Cerebellar cortex (tissue), 1 donor: ENCODE data around the gene SCAND1.

Experiments
- DNase-seq: peaks from one replicate; pipeline ENCODE4 v3.0.0-alpha.2; 2015; ENCODE audit warnings: low spot score

Gene SCAND1

DNA sequence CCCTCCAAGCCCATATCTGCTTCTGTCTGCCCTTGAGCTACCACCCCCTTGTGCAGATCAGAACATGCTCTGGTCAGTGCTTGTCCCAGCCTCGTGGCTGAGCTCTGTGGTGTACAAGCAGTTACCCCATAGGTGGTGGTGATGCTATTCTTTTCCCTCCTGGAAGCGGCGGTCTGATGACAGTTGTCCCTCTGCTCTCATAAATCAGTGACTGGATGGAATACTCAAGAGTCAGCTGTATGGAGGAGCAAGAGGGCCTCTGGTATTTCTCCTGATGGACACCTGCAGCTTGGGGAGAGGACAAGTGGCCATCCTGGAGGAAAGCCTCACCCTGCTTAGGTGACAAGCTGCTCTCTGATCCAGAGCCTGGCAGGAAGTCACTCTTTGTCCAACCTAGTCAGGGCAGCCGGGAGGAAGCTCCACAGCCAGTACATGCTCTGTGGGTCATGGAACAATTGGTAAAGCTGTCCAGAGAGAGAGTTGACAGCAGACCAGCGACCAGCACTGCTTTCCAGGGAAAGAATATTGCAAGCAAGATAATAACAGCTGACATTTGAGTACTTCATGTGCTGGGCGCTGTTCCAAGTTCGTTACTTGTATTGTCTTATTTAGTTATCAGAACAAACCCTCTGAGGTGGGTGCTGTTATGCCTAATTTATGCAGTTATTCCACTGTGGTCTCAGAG, 47.1 kb downstream of the SCAND1 start:
- no peak for DNase-seq

GRCh38 chr20:35904982-35905663, 49.2 kb downstream of the SCAND1 start:
- no peak for DNase-seq

GRCh38 chr20:35903843-35904242, 50.5 kb downstream of the SCAND1 start:
- DNase-seq = no peak
